Astrocyte (in vitro differentiated cells and primary cell): Measurements from ENCODE around the gene ALOX12B. TPM values are rescaled to one million over a fixed set of nuclear protein-coding genes. Genes with fewer than 3 reads are reported as not detected.

Experiments
- DNase-seq: peaks from one replicate; pipeline ENCODE4 v3.0.0-alpha.2; 2010; ENCODE audit warnings: low read depth
- FAIRE-seq: peaks from 2 replicates; lab custom pipeline; 2011; peaks lifted over from hg19 to GRCh38; lab: Jason Lieb, UNC
- H2AFZ ChIP-seq: 2 replicates; pipeline ENCODE4 v1.6.0; 2012; ENCODE audit warnings: low read depth, low read length, inconsistent platforms
- H3K27ac ChIP-seq: 2 replicates; pipeline ENCODE4 v1.5.1; 2011; ENCODE audit warnings: low read depth, low read length, inconsistent platforms
- H3K27me3 ChIP-seq: 2 replicates; pipeline ENCODE4 v1.6.0; 2011; ENCODE audit warnings: low read length, inconsistent platforms; ENCODE audit not compliant: insufficient read depth
- H3K36me3 ChIP-seq: 2 replicates; pipeline ENCODE4 v1.5.1; 2011; ENCODE audit warnings: low read length, inconsistent platforms; ENCODE audit not compliant: insufficient read depth
- H3K4me1 ChIP-seq: 2 replicates; pipeline ENCODE4 v1.5.1; 2011; ENCODE audit warnings: low read length, inconsistent platforms; ENCODE audit not compliant: insufficient read depth
- H3K4me2 ChIP-seq: 2 replicates; pipeline ENCODE4 v1.6.0; 2012; ENCODE audit warnings: low read length, inconsistent platforms
- H3K4me3 ChIP-seq: 2 replicates; pipeline ENCODE4 v1.5.1; 2011; ENCODE audit warnings: low read depth, mild to moderate bottlenecking, low read length, inconsistent platforms; ENCODE audit not compliant: insufficient read depth
- H3K79me2 ChIP-seq: 2 replicates; pipeline ENCODE4 v1.6.0; 2012; ENCODE audit warnings: mild to moderate bottlenecking, low read length, inconsistent platforms; ENCODE audit not compliant: insufficient read depth
- H3K9ac ChIP-seq: 2 replicates; pipeline ENCODE4 v1.6.0; 2012; ENCODE audit warnings: mild to moderate bottlenecking, low read length, inconsistent platforms
- H3K9me3 ChIP-seq: 2 replicates; pipeline ENCODE4 v1.5.1; 2012; ENCODE audit warnings: low read depth, mild to moderate bottlenecking, low read length, inconsistent platforms; ENCODE audit not compliant: insufficient read depth
- H4K20me1 ChIP-seq: 2 replicates; pipeline ENCODE4 v1.6.0; 2012; ENCODE audit warnings: low read length, inconsistent platforms; ENCODE audit not compliant: insufficient read depth
- H3K27ac Mint-ChIP-seq: one replicate; pipeline ENCODE4 v1.8.0; 2021; ENCODE audit warnings: mild to moderate bottlenecking, mixed read lengths; ENCODE audit not compliant: unreplicated experiment
- H3K27me3 Mint-ChIP-seq: one replicate; pipeline ENCODE4 v1.8.0; 2021; ENCODE audit warnings: low read depth, mixed read lengths; ENCODE audit not compliant: unreplicated experiment
- H3K36me3 Mint-ChIP-seq: one replicate; pipeline ENCODE4 v1.8.0; 2021; ENCODE audit warnings: low read depth, mixed read lengths; ENCODE audit not compliant: unreplicated experiment
- H3K4me1 Mint-ChIP-seq: one replicate; pipeline ENCODE4 v1.8.0; 2021; ENCODE audit warnings: low read depth, mixed read lengths; ENCODE audit not compliant: unreplicated experiment
- H3K4me3 Mint-ChIP-seq: one replicate; pipeline ENCODE4 v1.8.0; 2021; ENCODE audit warnings: mild to moderate bottlenecking, moderate library complexity, mixed read lengths; ENCODE audit not compliant: unreplicated experiment
- H3K9me3 Mint-ChIP-seq: one replicate; pipeline ENCODE4 v1.8.0; 2021; ENCODE audit warnings: mild to moderate bottlenecking, mixed read lengths; ENCODE audit not compliant: unreplicated experiment
- EZH2 ChIP-seq: IDR thresholded peaks from 2 replicates; pipeline ENCODE4 v1.6.1; 2012; ENCODE audit warnings: mild to moderate bottlenecking, low read length, inconsistent platforms; ENCODE audit not compliant: insufficient read depth
- total RNA-seq: library from RNA; stranded (reverse); gene quantifications from 2 replicates; pipeline ENCODE4 v1.2.1, GENCODE V29; 2021
- TF ChIP-seq, protein P1 (sequence below): IDR thresholded peaks from 2 replicates; pipeline ENCODE4 v1.5.1; 2011; ENCODE audit warnings: low read depth, mild to moderate bottlenecking, inconsistent platforms, low read length, moderate library complexity; ENCODE audit not compliant: insufficient read depth

ALOX12B gene
- total RNA-seq, 1 donor from 2014 or later: not detected

- H3K27ac ChIP-seq: no peak overlapping the region
- H3K9me3 ChIP-seq: no peaks in the 10 kb centered on the region
- H3K9ac ChIP-seq: peak overlapping the region; percentile 49
- peaks cover 15% of the 10 kb centered on the region for H4K20me1 ChIP-seq
- Mint-ChIP-seq H3K4me1 (peaks cover 14% of the 10 kb centered on the region), H3K4me3 (peak overlapping the region; percentile 83), H3K27ac (peak overlapping the region; percentile 48), H3K9me3 (no peaks in the 10 kb centered on the region), H3K36me3 (no peaks in the 10 kb centered on the region), H3K27me3 (peaks cover 32% of the 10 kb centered on the region)
- no peak for FAIRE-seq
- no peaks in the 10 kb centered on the region for H3K79me2 ChIP-seq
- H3K4me2 ChIP-seq: peak overlapping the region; percentile 97
- H3K4me3 ChIP-seq: peak overlapping the region; percentile 60
- H2AFZ ChIP-seq: peak overlapping the region; percentile 85
- no peaks in the 10 kb centered on the region for H3K36me3 ChIP-seq
- TF ChIP-seq, protein P1, sequence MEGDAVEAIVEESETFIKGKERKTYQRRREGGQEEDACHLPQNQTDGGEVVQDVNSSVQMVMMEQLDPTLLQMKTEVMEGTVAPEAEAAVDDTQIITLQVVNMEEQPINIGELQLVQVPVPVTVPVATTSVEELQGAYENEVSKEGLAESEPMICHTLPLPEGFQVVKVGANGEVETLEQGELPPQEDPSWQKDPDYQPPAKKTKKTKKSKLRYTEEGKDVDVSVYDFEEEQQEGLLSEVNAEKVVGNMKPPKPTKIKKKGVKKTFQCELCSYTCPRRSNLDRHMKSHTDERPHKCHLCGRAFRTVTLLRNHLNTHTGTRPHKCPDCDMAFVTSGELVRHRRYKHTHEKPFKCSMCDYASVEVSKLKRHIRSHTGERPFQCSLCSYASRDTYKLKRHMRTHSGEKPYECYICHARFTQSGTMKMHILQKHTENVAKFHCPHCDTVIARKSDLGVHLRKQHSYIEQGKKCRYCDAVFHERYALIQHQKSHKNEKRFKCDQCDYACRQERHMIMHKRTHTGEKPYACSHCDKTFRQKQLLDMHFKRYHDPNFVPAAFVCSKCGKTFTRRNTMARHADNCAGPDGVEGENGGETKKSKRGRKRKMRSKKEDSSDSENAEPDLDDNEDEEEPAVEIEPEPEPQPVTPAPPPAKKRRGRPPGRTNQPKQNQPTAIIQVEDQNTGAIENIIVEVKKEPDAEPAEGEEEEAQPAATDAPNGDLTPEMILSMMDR: no peak
- peak; percentile 56 for TF ChIP-seq EZH2
- DNase-seq: no peak
- H3K4me1 ChIP-seq: peaks cover 52% of the 10 kb centered on the region
- H3K27me3 ChIP-seq: peaks cover 20% of the 10 kb centered on the region
Measured at GRCh38 chr17:8122924-8123694, 35.6 kb upstream of the ALOX12B start.

GRCh38 chr17:8122422-8122923, 35.0 kb upstream of the ALOX12B start:
- peak; percentile 31 for DNase-seq
- TF ChIP-seq, protein P1: no peak
- no peak for TF ChIP-seq EZH2
- peaks cover 16% of the 10 kb centered on the region for H3K4me1 Mint-ChIP-seq
- H3K9me3 ChIP-seq: no peaks in the 10 kb centered on the region
- no peaks in the 10 kb centered on the region for H3K9me3 Mint-ChIP-seq
- H3K4me1 ChIP-seq: peaks cover 59% of the 10 kb centered on the region
- H2AFZ ChIP-seq: peak overlapping the region; percentile 85
- H3K27me3 Mint-ChIP-seq: peaks cover 35% of the 10 kb centered on the region
- H3K79me2 ChIP-seq: no peaks in the 10 kb centered on the region
- no peak overlapping the region for H3K27ac Mint-ChIP-seq
- H3K27me3 ChIP-seq: peaks cover 20% of the 10 kb centered on the region
- H4K20me1 ChIP-seq: peaks cover 15% of the 10 kb centered on the region
- H3K4me3 Mint-ChIP-seq: peak overlapping the region; percentile 83
- H3K36me3 Mint-ChIP-seq: no peaks in the 10 kb centered on the region
- peak overlapping the region; percentile 60 for H3K4me3 ChIP-seq
- FAIRE-seq: no peak
- no peaks in the 10 kb centered on the region for H3K36me3 ChIP-seq
- peak overlapping the region; percentile 49 for H3K9ac ChIP-seq
- no peak overlapping the region for H3K27ac ChIP-seq
- peak overlapping the region; percentile 97 for H3K4me2 ChIP-seq
